ENCODE measurements around the gene CLPX.
A peak's percentile ranks its signal among the peaks of the same experiment; 100 is the strongest.
"Not testable (repeated sequence)": the region's sequence is repeated elsewhere in the genome, so short reads cannot be mapped to it uniquely, and the experiment has no call there.

Gene CLPX

GRCh38 chr15:65165875-65166274 lies 19.3 kb downstream of the CLPX start:
- DNase-seq, result no peak

GRCh38 chr15:65164139-65164538 lies 21.0 kb downstream of the CLPX start:
- no peak for DNase-seq

- DNase-seq, result no peak
These were observed 22.1 kb downstream of the CLPX start for GRCh38 chr15:65163041-65163440.

GRCh38 chr15:65156692-65157091 lies 28.4 kb downstream of the CLPX start:
- no peak for DNase-seq

- DNase-seq, result no peak
These were observed 30.4 kb downstream of the CLPX start for GRCh38 chr15:65154720-65155119.

GRCh38 chr15:65147902-65148301 lies 37.2 kb downstream of the CLPX start:
- DNase-seq, result no peak

- DNase-seq, result no peak
These were observed 38.7 kb downstream of the CLPX start for GRCh38 chr15:65146438-65146837.

- not testable (repeated sequence) for DNase-seq
These were observed 46.5 kb downstream of the CLPX start for GRCh38 chr15:65138631-65139030.

GRCh38 chr15:65137893-65138292 lies 47.2 kb downstream of the CLPX start:
- DNase-seq, result not testable (repeated sequence)

- not testable (repeated sequence) for DNase-seq
These were observed 48.1 kb downstream of the CLPX start for GRCh38 chr15:65137089-65137488.

- no peak for DNase-seq
These were observed 50.6 kb downstream of the CLPX start for GRCh38 chr15:65134538-65134937.

- DNase-seq, result peak; percentile 92
These were observed 51.5 kb downstream of the CLPX start, which contains the start of gene PDCD7 for GRCh38 chr15:65133548-65134200. Gene PDCD7, minus strand, starts transcription at chr15:65133808. Its CDS starts 27 bp downstream, at chr15:65133781.

- DNase-seq, result no peak
These were observed 52.1 kb downstream of the CLPX start for GRCh38 chr15:65132878-65133547.

GRCh38 chr15:65130941-65131340 lies 54.2 kb downstream of the CLPX start:
- no peak for DNase-seq

- no peak for DNase-seq
These were observed 69.6 kb downstream of the CLPX start for GRCh38 chr15:65115542-65115941.

- peak; percentile 45 for DNase-seq
These were observed 70.1 kb downstream of the CLPX start, which contains the start of gene UBAP1L for GRCh38 chr15:65115086-65115485. Gene UBAP1L, minus strand, starts transcription at chr15:65115200. Its CDS starts 8,985 bp downstream, at chr15:65106215.

GRCh38 chr15:65110676-65111292 lies 74.4 kb downstream of the CLPX start:
- no peak for DNase-seq

GRCh38 chr15:65106011-65106590 lies 79.0 kb downstream of the CLPX start:
- no peak for DNase-seq

GRCh38 chr15:65105038-65105437 lies 80.1 kb downstream of the CLPX start:
- no peak for DNase-seq

GRCh38 chr15:65102912-65103311 lies 82.2 kb downstream of the CLPX start:
- DNase-seq, result no peak

GRCh38 chr15:65101891-65102708 lies 83.0 kb downstream of the CLPX start:
- no peak for DNase-seq

- DNase-seq, result no peak
These were observed 83.7 kb downstream of the CLPX start for GRCh38 chr15:65101411-65101890.

GRCh38 chr15:65100442-65100841 lies 84.7 kb downstream of the CLPX start:
- no peak for DNase-seq

Data from NCI-H2171 (cell line).